SK-N-SH treated with all-trans-retinoic acid at 6 μM for 48 hours (cell line): ENCODE data around the gene LDB2.

Source experiments
- ATAC-seq: fragments of 200-7000 bp; cut with Tn5 transposase; 3 replicates; pipeline ENCODE4 v1.9.1; 2020; ENCODE audit warnings: mild to moderate bottlenecking, moderate library complexity
- ARNTL ChIP-seq: fragments of 450-650 bp; formaldehyde crosslinking; IDR thresholded peaks from 2 replicates; pipeline ENCODE4 v1.5.0; 2020; ENCODE audit warnings: low read depth, mild to moderate bottlenecking, moderate library complexity, borderline replicate concordance
- ESRRG ChIP-seq: fragments of 250-450 bp; sonication (Bioruptor Pico); IDR thresholded peaks from 2 replicates; pipeline ENCODE4 v1.6.1; 2021; ENCODE audit warnings: mild to moderate bottlenecking
- GLIS3 ChIP-seq: fragments of 250-450 bp; sonication (Bioruptor Pico); IDR thresholded peaks from 2 replicates; pipeline ENCODE4 v1.5.0; 2020; ENCODE audit warnings: mild to moderate bottlenecking, moderate library complexity
- PATZ1 ChIP-seq: fragments of 250-450 bp; sonication (Bioruptor Pico); IDR thresholded peaks from 2 replicates; pipeline ENCODE4 v1.8.0; 2020; ENCODE audit warnings: mild to moderate bottlenecking, moderate library complexity, borderline replicate concordance
- RARB ChIP-seq: fragments of 250-450 bp; sonication (Bioruptor Pico); IDR thresholded peaks from 2 replicates; pipeline ENCODE4 v1.8.0; 2021; ENCODE audit warnings: mild to moderate bottlenecking, moderate library complexity
- TOX ChIP-seq: fragments of 250-450 bp; sonication (Bioruptor Pico); IDR thresholded peaks from 2 replicates; pipeline ENCODE4 v1.8.0; 2021; ENCODE audit warnings: mild to moderate bottlenecking, moderate library complexity, borderline replicate concordance
- ZFP3 ChIP-seq: fragments of 250-450 bp; sonication (Bioruptor Pico); IDR thresholded peaks from 2 replicates; pipeline ENCODE4 v1.5.0; 2020; ENCODE audit warnings: mild to moderate bottlenecking, moderate library complexity
- ZNF8 ChIP-seq: fragments of 450-650 bp; formaldehyde crosslinking; IDR thresholded peaks from 2 replicates; pipeline ENCODE4 v1.5.0; 2020; ENCODE audit warnings: mild to moderate bottlenecking, moderate library complexity
- TF ChIP-seq, protein P1 (sequence below): fragments of 250-450 bp; sonication (Bioruptor Pico); IDR thresholded peaks from 2 replicates; pipeline ENCODE4 v1.5.1; 2020; ENCODE audit warnings: low read depth, mild to moderate bottlenecking, moderate library complexity
- TF ChIP-seq, protein P2 (sequence below): fragments of 250-450 bp; sonication (Bioruptor Pico); IDR thresholded peaks from 2 replicates; pipeline ENCODE4 v1.5.0; 2020; ENCODE audit warnings: mild to moderate bottlenecking, moderate library complexity
- TF ChIP-seq, protein P3 (sequence below): fragments of 250-450 bp; sonication (Bioruptor Pico); IDR thresholded peaks from 2 replicates; pipeline ENCODE4 v1.8.0; 2021; ENCODE audit warnings: low read depth, mild to moderate bottlenecking, moderate library complexity, borderline replicate concordance

Gene LDB2

DNA sequence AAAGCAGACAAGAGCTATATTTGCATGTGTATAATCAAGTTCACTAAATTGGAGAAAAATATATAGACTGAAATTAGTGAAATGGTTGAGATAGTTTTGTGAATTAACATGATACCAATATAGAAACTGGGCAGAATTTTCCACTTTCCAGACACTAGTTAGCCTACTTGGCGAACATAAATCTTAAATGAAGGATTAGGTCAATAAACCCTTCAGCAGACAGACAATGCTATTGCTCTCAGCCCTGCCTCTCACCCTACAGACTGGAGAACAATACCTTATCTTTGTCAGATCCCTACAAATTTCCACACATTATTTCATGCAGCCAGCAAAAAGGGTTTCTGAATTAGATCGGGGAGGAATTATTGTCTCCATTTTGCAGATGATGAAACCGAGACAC is 435.8 kb downstream of the LDB2 start (continued):
- TF ChIP-seq PATZ1 (CRISPR knock-in tag), result no peak
- TF ChIP-seq, protein P1, sequence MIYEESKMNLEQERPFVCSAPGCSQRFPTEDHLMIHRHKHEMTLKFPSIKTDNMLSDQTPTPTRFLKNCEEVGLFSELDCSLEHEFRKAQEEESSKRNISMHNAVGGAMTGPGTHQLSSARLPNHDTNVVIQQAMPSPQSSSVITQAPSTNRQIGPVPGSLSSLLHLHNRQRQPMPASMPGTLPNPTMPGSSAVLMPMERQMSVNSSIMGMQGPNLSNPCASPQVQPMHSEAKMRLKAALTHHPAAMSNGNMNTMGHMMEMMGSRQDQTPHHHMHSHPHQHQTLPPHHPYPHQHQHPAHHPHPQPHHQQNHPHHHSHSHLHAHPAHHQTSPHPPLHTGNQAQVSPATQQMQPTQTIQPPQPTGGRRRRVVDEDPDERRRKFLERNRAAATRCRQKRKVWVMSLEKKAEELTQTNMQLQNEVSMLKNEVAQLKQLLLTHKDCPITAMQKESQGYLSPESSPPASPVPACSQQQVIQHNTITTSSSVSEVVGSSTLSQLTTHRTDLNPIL (CRISPR knock-in tag), result no peak
- no peak for TF ChIP-seq ZNF8 (CRISPR knock-in tag)
- no peak for TF ChIP-seq ZFP3

DNA sequence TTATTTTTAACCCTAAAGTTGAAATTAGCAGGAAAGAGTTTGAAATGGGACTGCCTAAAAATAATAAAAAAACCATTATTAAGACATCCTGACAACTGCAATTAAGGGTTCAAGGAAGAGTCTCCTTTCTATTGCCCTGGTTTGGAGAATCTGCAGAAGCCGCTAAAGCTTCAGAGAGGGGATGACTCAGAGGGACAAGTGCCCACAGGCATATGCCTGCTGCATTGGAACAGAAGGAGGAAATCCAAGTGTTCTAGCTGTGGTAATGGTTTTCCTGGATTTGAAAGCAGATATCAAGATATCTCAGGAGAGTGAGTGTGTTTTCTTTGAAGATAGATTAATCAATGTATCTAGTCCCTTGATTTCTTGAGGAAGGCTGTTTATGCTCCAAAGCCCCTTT is 437.1 kb downstream of the LDB2 start:
- TF ChIP-seq, protein P2, sequence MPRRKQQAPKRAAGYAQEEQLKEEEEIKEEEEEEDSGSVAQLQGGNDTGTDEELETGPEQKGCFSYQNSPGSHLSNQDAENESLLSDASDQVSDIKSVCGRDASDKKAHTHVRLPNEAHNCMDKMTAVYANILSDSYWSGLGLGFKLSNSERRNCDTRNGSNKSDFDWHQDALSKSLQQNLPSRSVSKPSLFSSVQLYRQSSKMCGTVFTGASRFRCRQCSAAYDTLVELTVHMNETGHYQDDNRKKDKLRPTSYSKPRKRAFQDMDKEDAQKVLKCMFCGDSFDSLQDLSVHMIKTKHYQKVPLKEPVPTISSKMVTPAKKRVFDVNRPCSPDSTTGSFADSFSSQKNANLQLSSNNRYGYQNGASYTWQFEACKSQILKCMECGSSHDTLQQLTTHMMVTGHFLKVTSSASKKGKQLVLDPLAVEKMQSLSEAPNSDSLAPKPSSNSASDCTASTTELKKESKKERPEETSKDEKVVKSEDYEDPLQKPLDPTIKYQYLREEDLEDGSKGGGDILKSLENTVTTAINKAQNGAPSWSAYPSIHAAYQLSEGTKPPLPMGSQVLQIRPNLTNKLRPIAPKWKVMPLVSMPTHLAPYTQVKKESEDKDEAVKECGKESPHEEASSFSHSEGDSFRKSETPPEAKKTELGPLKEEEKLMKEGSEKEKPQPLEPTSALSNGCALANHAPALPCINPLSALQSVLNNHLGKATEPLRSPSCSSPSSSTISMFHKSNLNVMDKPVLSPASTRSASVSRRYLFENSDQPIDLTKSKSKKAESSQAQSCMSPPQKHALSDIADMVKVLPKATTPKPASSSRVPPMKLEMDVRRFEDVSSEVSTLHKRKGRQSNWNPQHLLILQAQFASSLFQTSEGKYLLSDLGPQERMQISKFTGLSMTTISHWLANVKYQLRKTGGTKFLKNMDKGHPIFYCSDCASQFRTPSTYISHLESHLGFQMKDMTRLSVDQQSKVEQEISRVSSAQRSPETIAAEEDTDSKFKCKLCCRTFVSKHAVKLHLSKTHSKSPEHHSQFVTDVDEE, result no peak
- TF ChIP-seq ARNTL (CRISPR knock-in tag), result no peak
- TF ChIP-seq GLIS3, result no peak
- TF ChIP-seq TOX, result no peak
- TF ChIP-seq, protein P3, sequence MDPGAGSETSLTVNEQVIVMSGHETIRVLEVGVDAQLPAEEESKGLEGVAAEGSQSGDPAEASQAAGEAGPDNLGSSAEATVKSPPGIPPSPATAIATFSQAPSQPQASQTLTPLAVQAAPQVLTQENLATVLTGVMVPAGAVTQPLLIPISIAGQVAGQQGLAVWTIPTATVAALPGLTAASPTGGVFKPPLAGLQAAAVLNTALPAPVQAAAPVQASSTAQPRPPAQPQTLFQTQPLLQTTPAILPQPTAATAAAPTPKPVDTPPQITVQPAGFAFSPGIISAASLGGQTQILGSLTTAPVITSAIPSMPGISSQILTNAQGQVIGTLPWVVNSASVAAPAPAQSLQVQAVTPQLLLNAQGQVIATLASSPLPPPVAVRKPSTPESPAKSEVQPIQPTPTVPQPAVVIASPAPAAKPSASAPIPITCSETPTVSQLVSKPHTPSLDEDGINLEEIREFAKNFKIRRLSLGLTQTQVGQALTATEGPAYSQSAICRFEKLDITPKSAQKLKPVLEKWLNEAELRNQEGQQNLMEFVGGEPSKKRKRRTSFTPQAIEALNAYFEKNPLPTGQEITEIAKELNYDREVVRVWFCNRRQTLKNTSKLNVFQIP (CRISPR knock-in tag), result no peak
- no peak for TF ChIP-seq ESRRG
- no peak for TF ChIP-seq ZFP3
- TF ChIP-seq ZNF8 (CRISPR knock-in tag), result no peak
- TF ChIP-seq RARB (CRISPR knock-in tag), result no peak
- TF ChIP-seq, all 23 proteins: peak for 0
- peak; percentile 51; the same call in 2 of the 3 replicates for ATAC-seq

DNA sequence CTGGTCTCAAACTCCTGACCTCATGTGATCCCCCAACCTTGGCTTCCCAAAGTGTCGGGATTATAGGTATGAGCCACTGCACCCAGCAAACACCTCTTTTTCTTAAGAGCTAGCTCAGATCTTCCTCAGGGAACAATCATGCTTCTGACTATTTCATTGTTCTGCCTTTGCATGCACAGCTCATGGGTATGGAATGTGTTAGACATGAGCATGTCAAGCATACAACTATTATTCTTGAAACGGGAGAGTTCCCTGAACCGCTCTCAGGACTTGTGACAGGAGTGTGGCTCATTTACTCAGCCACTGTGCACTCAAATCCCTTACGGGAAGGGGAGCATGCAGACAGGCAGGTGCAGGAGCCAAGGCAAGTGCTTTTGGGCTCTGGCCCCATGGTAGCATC is 440.5 kb downstream of the LDB2 start:
- ATAC-seq, result no peak
- no peak for TF ChIP-seq ESRRG
